K562 (cell line): ENCODE data around the gene LEO1. TPM values are rescaled to one million over a fixed set of nuclear protein-coding genes. Genes with fewer than 3 reads are reported as not detected.
A peak's percentile ranks its signal among the peaks of the same experiment; 100 is the strongest.

Source experiments
- CBFA2T2 ChIP-seq: fragments of 450-650 bp; conservative IDR thresholded peaks from 2 replicates; pipeline ENCODE4 v1.6.1; 2017; ENCODE audit warnings: mild to moderate bottlenecking
- DIDO1 ChIP-seq: fragments of 450-650 bp; IDR thresholded peaks from 2 replicates; pipeline ENCODE4 v1.6.1; 2016; ENCODE audit warnings: low read depth, missing biosample characterization, missing genetic modification characterization
- GABPA ChIP-seq: fragments of 200-800 bp; sonication (Bioruptor generic); conservative IDR thresholded peaks from 2 replicates; pipeline ENCODE4 v1.6.1; 2016; ENCODE audit warnings: low read depth, missing genetic modification characterization, missing compliant biosample characterization
- RBM34 ChIP-seq: fragments of 200-400 bp; formaldehyde crosslinking; IDR thresholded peaks from 2 replicates; pipeline ENCODE4 v1.6.1; 2018; ENCODE audit warnings: low read length, borderline replicate concordance; ENCODE audit not compliant: insufficient read depth
- TAL1 ChIP-seq: fragments of 450-650 bp; IDR thresholded peaks from 2 replicates; pipeline ENCODE4 v1.6.1; 2016; ENCODE audit warnings: mild to moderate bottlenecking
- TCF7L2 ChIP-seq: fragments of 150-350 bp; IDR thresholded peaks from 2 replicates; pipeline ENCODE4 v1.6.1; 2016; ENCODE audit warnings: low read depth, mild to moderate bottlenecking, low read length, moderate library complexity
- TRIM25 ChIP-seq: fragments of 450-650 bp; IDR thresholded peaks from 2 replicates; pipeline ENCODE4 v1.7.0; 2016; ENCODE audit warnings: borderline replicate concordance
- ZNF140 ChIP-seq: fragments of 250-450 bp; sonication (Bioruptor Pico); IDR thresholded peaks from 2 replicates; pipeline ENCODE4 v1.8.0; 2021; ENCODE audit warnings: moderate library complexity, mild to moderate bottlenecking, inconsistent platforms
- ZNF282 ChIP-seq: sonication (generic); formaldehyde crosslinking; IDR thresholded peaks from 2 replicates; pipeline ENCODE4 v1.8.1; 2023; ENCODE audit warnings: missing genetic modification reagents
- ZNF408 ChIP-seq: fragments of 250-450 bp; sonication (Bioruptor Pico); IDR thresholded peaks from 2 replicates; pipeline ENCODE4 v1.4.0; 2020; ENCODE audit warnings: low read depth, mild to moderate bottlenecking, moderate library complexity
- ZNF589 ChIP-seq: fragments of 200-800 bp; sonication (Bioruptor generic); IDR thresholded peaks from 2 replicates; pipeline ENCODE4 v1.6.1; 2016; ENCODE audit warnings: low read depth, missing genetic modification characterization, missing compliant biosample characterization
- ZNF766 ChIP-seq: fragments of 200-800 bp; sonication (Bioruptor generic); conservative IDR thresholded peaks from 2 replicates; pipeline ENCODE4 v1.6.1; 2016; ENCODE audit warnings: missing genetic modification characterization, missing compliant biosample characterization
- ZNF77 ChIP-seq: fragments of 250-450 bp; sonication (Bioruptor Pico); IDR thresholded peaks from 2 replicates; pipeline ENCODE4 v1.5.0; 2020
- ZNF830 ChIP-seq: fragments of 250-450 bp; sonication (Bioruptor Pico); IDR thresholded peaks from 2 replicates; pipeline ENCODE4 v1.5.0; 2021; ENCODE audit warnings: mild to moderate bottlenecking
- polyA plus RNA-seq, 8 experiments: library from polyadenylated mRNA; depleted of rRNA in 4 of 8; stranded (reverse) in 5 of 8; unstranded in 3 of 8; fragments of >200 nt; fragmentation: Nextera tagmentation in 2 of 8; fragmentation: Illumina TruSeq in 1 of 8; extraction: Ambion mirVana in 2 of 8; extraction: Trizol in 1 of 8; gene quantifications; 2 replicates each; pipeline versions ENCODE4 v1.2.1 to v1.2.3, GENCODE V29; 2011 to 2014; ENCODE audit warnings: inconsistent platforms in 1 of 8, missing spikeins in 1 of 8
- total RNA-seq, 7 experiments: library from RNA; depleted of rRNA in 6 of 7; stranded (reverse); fragments of >200 nt in 6 of 7; fragmentation: Illumina TruSeq in 2 of 7; extraction: Trizol in 2 of 7; gene quantifications; 2 replicates each; pipeline versions ENCODE4 v1.2.1 to v1.2.3, GENCODE V29; 2011 to 2021; ENCODE audit warnings: low replicate concordance in 1 of 7
- TF ChIP-seq, protein P1 (sequence below): fragments of 250-450 bp; sonication (Bioruptor Pico); IDR thresholded peaks from 2 replicates; pipeline ENCODE4 v1.4.0; 2020
- TF ChIP-seq, protein P2 (sequence below): IDR thresholded peaks from 2 replicates; pipeline ENCODE4 v1.6.1; 2011; ENCODE audit warnings: borderline replicate concordance, low read depth, mild to moderate bottlenecking, moderate library complexity, low read length; ENCODE audit not compliant: insufficient read depth, poor library complexity, severe bottlenecking
- TF ChIP-seq, protein P3 (sequence below): fragments of 450-650 bp; formaldehyde crosslinking; IDR thresholded peaks from 2 replicates; pipeline ENCODE4 v1.4.0; 2020; ENCODE audit warnings: mild to moderate bottlenecking, moderate library complexity
- TF ChIP-seq, protein P4 (sequence below), 2 experiments: IDR thresholded peaks in 1 of 2; conservative IDR thresholded peaks in 1 of 2; 2 replicates each; pipeline ENCODE4 v1.6.1; 2016; ENCODE audit warnings: low read depth in 2 of 2, mild to moderate bottlenecking in 1 of 2, missing compliant biosample characterization in 1 of 2, missing genetic modification characterization in 1 of 2, moderate library complexity in 1 of 2

Gene LEO1
- total and polyA plus RNA-seq, 9 of the 15 experiments (the other 6 are each of a cell fraction or from before 2014, with no cell fraction given): 8.4 to 48.3 (median 37.9) TPM

- no peak for TF ChIP-seq ZNF408 (CRISPR knock-in tag)
- TF ChIP-seq DIDO1: no peak
- TF ChIP-seq TRIM25: no peak
- TF ChIP-seq ZNF140 (CRISPR knock-in tag): no peak
- TF ChIP-seq ZNF589 (CRISPR knock-in tag): no peak
- TF ChIP-seq ZNF766: no peak
- TF ChIP-seq ZNF830: no peak
- TF ChIP-seq, protein P1, sequence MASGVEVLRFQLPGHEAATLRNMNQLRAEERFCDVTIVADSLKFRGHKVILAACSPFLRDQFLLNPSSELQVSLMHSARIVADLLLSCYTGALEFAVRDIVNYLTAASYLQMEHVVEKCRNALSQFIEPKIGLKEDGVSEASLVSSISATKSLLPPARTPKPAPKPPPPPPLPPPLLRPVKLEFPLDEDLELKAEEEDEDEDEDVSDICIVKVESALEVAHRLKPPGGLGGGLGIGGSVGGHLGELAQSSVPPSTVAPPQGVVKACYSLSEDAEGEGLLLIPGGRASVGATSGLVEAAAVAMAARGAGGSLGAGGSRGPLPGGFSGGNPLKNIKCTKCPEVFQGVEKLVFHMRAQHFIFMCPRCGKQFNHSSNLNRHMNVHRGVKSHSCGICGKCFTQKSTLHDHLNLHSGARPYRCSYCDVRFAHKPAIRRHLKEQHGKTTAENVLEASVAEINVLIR (CRISPR knock-in tag): no peak
- no peak for TF ChIP-seq TAL1
- no peak for TF ChIP-seq TCF7L2
- no peak for TF ChIP-seq ZNF282 (CRISPR knock-in tag)
- no peak for TF ChIP-seq CBFA2T2
- TF ChIP-seq, protein P2, sequence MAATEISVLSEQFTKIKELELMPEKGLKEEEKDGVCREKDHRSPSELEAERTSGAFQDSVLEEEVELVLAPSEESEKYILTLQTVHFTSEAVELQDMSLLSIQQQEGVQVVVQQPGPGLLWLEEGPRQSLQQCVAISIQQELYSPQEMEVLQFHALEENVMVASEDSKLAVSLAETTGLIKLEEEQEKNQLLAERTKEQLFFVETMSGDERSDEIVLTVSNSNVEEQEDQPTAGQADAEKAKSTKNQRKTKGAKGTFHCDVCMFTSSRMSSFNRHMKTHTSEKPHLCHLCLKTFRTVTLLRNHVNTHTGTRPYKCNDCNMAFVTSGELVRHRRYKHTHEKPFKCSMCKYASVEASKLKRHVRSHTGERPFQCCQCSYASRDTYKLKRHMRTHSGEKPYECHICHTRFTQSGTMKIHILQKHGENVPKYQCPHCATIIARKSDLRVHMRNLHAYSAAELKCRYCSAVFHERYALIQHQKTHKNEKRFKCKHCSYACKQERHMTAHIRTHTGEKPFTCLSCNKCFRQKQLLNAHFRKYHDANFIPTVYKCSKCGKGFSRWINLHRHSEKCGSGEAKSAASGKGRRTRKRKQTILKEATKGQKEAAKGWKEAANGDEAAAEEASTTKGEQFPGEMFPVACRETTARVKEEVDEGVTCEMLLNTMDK: no peak
- TF ChIP-seq, protein P3, sequence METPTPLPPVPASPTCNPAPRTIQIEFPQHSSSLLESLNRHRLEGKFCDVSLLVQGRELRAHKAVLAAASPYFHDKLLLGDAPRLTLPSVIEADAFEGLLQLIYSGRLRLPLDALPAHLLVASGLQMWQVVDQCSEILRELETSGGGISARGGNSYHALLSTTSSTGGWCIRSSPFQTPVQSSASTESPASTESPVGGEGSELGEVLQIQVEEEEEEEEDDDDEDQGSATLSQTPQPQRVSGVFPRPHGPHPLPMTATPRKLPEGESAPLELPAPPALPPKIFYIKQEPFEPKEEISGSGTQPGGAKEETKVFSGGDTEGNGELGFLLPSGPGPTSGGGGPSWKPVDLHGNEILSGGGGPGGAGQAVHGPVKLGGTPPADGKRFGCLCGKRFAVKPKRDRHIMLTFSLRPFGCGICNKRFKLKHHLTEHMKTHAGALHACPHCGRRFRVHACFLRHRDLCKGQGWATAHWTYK (CRISPR knock-in tag): no peak
- TF ChIP-seq, protein P4, sequence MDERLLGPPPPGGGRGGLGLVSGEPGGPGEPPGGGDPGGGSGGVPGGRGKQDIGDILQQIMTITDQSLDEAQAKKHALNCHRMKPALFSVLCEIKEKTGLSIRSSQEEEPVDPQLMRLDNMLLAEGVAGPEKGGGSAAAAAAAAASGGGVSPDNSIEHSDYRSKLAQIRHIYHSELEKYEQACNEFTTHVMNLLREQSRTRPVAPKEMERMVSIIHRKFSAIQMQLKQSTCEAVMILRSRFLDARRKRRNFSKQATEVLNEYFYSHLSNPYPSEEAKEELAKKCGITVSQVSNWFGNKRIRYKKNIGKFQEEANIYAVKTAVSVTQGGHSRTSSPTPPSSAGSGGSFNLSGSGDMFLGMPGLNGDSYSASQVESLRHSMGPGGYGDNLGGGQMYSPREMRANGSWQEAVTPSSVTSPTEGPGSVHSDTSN (CRISPR knock-in tag; IDR thresholded peaks at IDR 0.05; ENCODE audit: low read depth): no peak
- TF ChIP-seq, protein P4 (tag; conservative IDR thresholded peaks at IDR 0.05; ENCODE audit: low read depth): 0 out of 2 replicates have a peak, but pooled peaks have one; percentile 15
- no peak for TF ChIP-seq RBM34
- TF ChIP-seq GABPA: no peak
- TF ChIP-seq ZNF77 (CRISPR knock-in tag): no peak
Observed at GRCh38 chr15:51982013-51982769, 10.6 kb upstream of the LEO1 start (continued).
